GM21381 (cell line): Measurements from ENCODE around the gene ANXA4.
A peak's percentile ranks its signal among the peaks of the same experiment; 100 is the strongest.

Experiments
- ATAC-seq: cut with Tn5 transposase; IDR thresholded peaks from one replicate; pipeline ENCODE4 v1.9.1; 2021; ENCODE audit warnings: mild to moderate bottlenecking, moderate library complexity; ENCODE audit not compliant: unreplicated experiment

ANXA4 gene

GRCh38 chr2:69774984-69775982, 33.3 kb downstream of the ANXA4 start:
- peak; percentile 46 for ATAC-seq

- ATAC-seq = no peak
These were observed 35.2 kb downstream of the ANXA4 start for GRCh38 chr2:69776886-69777785.

GRCh38 chr2:69777786-69778105, 35.8 kb downstream of the ANXA4 start:
- no peak for ATAC-seq

GRCh38 chr2:69779258-69780001, 37.5 kb downstream of the ANXA4 start:
- no peak for ATAC-seq

DNA sequence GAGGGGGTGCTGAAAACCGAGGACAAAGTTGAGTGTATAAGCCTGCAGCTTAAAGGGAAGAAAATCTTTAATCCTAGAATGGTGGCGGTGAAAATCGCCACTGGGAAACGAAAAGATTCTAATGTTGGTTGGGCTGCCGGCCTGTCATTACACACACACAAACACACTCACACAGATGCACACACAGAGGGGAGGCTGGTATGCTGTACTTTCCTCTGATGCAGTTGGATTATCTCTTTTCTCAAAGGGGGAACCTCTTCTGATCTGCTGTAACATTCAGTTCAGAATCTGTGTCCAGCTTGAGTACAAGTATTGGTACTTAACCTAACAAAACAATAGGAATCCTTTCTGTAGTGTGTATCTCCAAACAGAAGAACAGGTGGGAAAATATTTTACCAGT, 39.0 kb downstream of the ANXA4 start:
- no peak for ATAC-seq

DNA sequence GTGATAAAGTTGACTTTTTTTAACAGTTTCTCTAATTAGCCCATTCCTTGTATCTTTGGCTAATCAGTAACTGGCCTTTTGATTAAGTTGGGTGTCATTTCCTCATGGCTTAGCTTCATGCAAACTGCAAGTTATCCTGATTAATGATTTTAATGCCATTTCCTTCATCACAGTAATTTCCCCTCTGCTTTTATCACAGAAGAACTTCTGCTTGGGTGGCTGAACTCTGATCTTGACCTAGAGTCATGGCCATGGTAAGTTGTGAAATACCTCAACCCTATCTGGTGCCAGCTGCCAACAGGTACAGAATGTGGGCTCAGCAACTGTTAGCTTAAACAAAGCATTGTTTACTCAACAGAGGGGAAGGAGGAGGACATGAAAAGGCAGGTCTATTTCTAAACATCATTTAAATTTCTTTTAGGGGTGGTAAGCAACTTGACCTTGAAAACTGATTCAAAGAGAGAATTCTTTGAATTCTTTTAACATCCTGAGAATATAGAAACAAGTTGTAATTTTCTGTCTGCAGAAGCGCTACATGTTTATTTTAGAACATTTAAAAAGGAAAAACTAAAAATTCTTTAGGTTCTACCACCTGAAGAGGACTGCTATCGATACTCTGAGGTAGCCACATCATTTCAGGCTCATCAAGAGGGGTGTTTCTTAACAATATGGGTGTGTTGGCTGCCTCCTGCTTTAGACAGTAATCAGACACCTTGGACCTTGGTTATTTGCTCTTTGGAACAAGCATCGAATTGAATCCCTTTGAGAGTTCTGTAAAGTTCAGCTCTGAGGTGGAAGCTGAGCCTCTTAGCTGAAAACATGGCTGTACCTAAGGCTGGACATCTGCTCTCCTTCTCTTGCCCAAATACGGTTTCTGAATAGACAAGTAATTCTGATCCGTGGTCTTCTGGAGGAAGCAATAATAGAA, 39.7 kb downstream of the ANXA4 start:
- no peak for ATAC-seq

DNA sequence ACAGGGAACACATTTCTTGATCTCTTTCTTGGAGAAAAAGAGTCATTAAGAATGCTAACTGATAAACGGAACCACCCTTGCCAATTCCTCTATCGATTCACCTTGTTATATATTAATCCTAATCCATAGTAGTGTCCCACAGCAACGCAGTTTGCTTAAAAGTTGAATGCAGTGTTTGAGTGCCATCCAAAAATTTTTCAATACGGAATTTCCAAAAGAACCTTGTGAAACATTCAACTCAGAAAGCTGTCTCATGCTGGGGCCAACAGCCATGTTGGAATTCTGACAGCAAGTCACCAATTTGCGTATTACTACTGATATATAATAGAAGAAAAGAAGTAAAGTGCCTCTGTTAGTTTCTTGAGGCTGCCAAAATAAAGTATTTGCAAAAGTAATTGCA, 42.3 kb downstream of the ANXA4 start:
- no peak for ATAC-seq

- ATAC-seq = no peak
These were observed 43.4 kb downstream of the ANXA4 start for GRCh38 chr2:69785358-69785757.

GRCh38 chr2:69786052-69786560, 44.2 kb downstream of the ANXA4 start:
- no peak for ATAC-seq

DNA sequence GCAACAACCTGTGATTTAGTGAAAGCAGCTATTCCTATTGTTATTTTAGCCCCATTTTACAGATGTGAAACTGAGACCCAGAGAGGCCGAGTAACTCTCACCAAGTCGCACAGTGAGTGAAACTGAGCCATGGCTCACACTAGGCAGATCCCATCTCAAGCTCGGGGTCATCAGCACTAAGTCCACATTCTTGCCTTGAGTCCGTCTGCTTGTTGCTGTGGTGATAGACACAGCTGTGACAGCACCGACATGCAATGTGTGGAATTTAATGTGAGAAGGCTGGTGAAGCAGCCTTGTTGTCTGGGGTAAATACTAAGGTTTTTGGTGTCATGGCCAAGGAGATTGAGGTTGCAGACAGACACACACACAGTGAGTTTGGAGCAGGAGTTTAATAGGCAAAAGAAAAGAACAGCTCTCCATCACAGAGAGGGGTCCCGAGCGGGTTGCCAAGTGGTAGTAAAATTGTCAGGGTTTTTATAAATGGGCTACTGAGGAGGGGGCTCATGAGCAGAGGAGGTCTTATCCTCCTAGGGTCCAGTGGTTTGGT, 47.3 kb downstream of the ANXA4 start:
- ATAC-seq = peak; percentile 78

GRCh38 chr2:69789772-69790600, 48.1 kb downstream of the ANXA4 start:
- no peak for ATAC-seq

- ATAC-seq = no peak
These were observed 48.6 kb downstream of the ANXA4 start for GRCh38 chr2:69790601-69790959.

DNA sequence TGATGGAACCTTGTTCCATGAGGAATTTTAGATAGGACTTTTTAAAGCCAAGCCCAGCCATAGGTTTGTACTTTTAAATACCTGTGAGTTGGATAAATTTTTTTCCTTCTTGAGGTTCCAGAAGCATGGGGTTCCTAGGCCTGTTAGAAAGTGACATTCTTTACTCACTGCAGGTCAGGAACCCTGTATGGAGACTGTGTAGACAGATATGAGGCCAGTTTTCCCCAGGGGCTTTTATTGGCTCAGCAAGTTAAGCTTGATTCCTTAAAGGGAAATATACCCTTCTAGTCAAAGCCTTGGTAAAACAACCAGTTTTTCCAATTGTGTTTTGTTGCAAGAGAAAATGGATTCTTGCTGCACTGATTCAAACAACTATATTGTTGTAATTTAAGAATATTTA, 49.1 kb downstream of the ANXA4 start:
- ATAC-seq = no peak

GRCh38 chr2:69796174-69796573, 54.2 kb downstream of the ANXA4 start:
- ATAC-seq = no peak

DNA sequence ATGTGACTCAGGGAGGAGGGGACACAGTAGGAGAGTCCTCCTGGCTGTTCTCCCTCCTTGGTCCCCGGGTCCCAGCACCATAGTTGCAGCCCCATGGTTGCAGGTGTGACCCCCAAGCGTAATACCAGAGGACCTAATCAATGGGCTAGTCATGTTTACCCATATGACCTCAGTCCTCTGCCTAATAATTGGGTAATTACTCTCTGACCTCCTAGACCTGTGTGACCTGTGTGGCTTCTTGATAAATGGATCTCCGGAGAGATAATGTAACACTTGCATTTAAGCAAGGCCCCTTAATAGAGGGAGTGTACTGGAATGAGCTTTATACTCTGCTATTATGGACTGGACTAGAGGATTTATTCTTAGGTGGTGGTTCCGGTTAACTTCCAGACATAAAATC, 55.3 kb downstream of the ANXA4 start:
- ATAC-seq = no peak

- no peak for ATAC-seq
These were observed 55.9 kb downstream of the ANXA4 start for GRCh38 chr2:69797836-69798289.

- no peak for ATAC-seq
These were observed 56.5 kb downstream of the ANXA4 start for GRCh38 chr2:69798290-69798908.

- no peak for ATAC-seq
These were observed 57.1 kb downstream of the ANXA4 start for GRCh38 chr2:69798909-69799526.
